Middle frontal gyrus (tissue), 1 donor: ENCODE results near the gene FHIT.

ENCODE experiments used
- DNase-seq: peaks from one replicate; pipeline ENCODE4 v3.0.0-alpha.2; 2015; ENCODE audit warnings: low spot score; ENCODE audit errors: extremely low spot score

Gene FHIT

DNA sequence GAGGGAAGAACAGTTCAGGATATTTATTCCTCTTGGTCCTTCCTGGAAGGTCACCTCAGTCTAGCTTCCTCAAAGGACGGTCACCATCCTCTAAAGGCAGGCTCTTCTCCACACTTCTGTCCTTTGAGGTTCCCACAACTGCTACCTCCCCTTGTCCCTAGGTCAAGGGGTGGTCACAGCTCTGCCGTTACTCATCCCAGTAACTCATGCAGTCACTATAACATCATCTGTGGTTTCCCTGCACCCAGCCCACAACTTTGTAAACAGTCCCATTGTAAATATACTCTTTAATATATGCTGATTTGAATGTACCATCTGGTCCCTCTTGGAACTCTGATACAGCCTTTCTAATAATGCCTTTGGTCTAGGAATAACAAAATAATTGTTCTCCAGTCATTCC, 887.4 kb downstream of the FHIT start:
- no peak for DNase-seq

DNA sequence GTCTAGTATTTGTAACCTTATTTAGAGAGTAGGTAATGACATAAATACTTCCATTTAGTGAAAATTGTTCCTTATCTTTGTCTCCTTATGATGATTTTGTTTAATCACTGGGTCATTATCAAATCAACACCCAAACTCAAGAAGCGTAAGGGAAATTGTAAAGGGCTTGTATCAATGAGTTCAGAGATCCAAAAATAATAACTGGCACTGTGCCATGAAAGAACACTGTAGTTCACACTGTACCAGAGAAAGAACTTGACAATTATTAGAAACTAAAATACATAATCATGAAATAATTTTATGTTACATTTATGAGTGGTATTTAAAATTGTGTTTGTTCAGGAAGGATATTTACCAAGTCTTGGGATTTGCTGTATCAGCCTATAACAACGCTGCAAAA, 895.4 kb downstream of the FHIT start:
- no peak for DNase-seq

DNA sequence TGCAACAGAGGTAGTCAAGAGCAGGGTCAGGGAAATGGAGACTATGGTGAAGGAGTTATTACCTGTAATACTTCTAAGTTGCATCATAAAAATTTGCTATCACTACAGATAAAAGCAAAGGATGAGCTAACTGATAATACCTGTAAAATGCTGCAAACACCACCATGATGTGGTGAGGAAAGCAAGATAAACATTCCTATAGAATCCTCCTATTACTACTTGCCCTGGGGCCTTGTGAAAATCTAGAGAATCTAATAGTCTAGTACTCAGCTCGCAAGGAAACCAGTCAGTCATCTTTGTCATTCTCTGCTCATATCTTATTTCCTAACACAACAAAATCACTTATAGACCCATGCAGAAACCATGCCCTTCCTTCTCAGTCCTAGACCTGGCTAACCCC, 899.8 kb downstream of the FHIT start:
- no peak for DNase-seq

DNA sequence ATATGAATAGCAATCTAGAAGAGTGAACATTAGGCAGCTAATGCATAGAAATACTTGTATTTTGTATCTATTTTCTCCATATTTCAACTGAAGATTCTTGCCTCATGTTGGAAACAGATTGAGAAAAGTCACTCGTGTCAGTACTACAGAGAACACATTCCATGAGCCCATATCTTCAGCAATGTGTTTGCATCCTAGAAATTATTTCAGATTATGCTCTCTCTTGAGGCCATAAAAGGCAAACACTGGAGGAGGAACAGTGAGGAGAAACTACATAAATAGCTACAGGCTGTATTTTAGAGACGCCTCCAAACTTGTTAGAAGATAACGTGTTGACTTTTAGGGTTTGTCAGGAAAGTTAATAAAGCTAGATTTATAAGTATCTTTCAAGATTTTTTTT, 906.9 kb downstream of the FHIT start:
- DNase-seq, result no peak

DNA sequence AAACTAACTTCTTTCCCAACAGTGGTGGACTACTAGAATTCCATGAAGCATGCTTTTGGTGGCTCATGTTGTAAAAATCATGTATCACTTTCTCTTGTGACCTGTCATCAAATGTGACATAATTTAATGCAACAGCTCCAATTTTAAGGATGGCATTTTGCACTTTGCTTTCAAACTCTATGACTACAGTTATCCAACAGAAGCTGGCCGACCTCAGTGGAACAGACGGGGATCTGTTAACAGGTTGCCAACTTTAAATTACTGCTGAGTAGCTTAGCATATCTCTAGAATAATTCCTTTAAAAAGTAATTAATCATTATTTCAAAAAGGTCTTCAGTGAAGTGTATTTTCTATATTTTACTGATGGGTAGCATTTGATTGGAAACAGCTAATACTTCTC, 907.4 kb downstream of the FHIT start:
- no peak for DNase-seq

DNA sequence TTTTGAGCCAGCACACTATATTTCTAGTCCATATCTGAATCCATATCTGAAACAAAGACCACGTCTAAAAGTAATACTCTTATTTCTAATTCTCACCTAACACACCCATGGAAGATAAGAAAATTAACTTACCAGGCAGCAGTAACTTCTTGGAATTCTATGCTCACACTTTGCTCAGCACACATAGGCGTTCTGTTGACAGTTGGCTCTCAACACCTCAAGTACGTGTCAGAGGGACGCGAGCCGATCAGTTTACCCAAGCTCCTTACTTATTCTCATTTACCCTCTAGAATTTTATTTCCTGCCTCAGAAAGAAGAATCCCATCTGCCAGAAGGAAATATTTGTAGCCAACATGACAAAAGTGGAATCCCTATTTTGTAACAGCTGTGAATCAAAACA, 911.9 kb downstream of the FHIT start:
- DNase-seq, result peak; percentile 7

DNA sequence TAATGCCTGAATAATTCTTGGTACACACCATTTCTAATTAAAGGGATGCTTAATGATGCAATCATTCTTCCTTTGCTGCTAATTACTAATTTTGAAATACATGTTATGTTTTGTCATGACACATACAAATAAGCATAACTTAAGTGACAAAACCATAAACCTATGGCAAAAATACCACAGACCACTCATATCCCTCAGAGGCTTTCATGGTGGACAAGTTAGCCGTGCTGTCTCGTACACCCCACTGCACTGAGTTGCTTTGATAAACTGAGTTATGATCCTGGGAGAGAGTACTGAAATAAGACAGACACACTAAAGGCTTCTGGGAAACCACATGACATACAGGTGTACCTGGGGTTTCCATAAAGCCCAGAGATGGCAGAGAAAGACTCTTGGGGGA, 913.8 kb downstream of the FHIT start:
- DNase-seq, result no peak

DNA sequence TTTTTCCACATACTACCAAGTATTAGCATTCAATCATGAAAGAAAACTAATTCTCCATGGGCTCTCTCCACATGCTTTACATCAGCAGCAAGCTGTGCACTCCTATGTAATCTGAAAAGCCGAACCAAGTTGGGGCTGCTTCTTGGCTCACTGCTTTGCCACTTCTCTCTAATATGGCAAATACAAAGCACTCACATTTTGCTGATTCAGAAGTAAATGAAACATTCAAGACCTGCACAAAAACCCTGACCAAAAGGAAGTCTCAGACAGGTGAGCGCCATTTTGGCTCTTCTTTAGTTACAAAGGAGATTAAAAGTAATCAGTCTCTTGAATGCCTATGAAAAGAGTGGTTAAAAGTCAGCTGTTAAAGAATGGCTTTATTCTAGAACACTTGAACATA, 915.2 kb downstream of the FHIT start:
- DNase-seq, result no peak

DNA sequence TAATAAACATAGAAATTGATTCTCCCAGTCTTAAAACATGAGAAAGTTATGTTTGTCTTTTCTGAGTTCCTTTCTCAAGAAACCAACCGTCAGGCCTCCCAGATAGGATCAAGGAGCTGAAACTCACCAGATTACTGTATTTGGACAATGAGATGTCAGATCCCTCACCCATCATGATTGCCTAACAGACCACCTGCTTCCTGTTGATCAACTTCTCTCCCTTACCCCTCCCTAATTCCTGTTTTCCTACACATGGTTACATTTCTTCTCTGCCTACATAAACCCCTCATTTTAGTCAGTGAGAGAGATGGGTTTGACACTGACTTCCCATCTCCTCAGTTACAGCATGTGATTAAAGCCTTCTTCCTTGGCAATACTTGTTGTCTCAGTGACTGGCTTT, 917.5 kb downstream of the FHIT start:
- DNase-seq, result no peak

DNA sequence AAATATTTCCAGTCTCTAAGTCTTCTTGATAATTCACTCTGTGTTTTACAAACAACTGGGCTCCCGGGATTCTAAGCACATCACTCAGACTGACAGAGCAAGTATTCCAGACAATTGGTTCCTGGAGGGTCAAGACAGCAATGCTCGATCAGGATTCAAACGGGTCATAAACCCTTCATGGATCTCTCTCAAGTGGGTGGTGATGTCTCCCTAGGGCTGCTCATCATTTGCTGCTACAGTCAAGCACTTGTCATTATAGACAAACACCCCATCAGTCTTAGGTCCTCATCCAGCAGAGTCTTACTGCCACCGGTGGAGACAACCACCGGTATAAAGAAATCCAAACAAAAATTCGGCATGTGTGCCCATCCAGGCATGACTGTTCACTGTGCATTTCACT, 921.1 kb downstream of the FHIT start:
- no peak for DNase-seq

DNA sequence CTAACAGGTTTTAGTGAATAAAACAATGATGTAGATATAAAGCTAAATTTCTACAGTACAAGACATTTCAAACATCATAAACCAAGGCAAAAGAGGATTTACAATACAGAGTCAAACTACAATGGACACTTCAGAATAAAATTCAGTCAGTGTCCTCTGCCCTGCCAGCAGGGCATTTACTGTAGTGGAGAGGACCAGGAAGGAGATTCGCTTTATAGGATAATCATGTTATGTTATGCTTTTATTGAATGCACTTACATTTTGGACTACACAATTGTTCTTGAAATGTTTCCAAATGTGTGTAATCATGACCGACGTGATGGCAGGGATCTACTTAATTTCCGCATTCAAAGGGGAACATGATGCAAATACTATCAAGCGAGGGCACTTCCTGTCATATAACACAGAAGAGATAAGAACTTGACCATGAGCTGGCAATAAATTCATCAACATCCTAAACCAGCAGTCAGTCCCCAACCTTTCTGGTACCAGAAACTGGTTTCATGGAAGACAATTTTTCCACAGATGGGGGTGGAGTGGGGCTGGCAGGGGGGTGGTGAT, 925.6 kb downstream of the FHIT start:
- DNase-seq, result no peak

DNA sequence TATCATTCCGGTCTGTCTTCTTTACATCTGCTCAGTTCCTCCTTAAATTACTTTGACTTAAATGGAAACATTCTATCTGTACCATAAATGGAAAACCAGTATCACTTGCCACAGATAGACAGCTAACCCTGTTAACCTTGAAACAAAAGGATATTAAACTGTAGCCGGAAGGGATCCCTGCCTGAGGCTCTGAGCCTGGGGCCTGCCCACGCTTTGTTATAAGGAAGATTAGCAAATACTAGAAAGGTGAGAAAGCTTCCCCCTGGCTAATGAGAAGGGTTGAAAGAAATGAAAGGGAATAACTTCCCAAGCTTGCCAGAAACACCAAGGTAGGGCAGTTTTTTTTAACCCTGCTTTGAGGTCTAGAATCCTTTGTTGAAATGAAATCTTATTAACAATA, 927.6 kb downstream of the FHIT start:
- no peak for DNase-seq

DNA sequence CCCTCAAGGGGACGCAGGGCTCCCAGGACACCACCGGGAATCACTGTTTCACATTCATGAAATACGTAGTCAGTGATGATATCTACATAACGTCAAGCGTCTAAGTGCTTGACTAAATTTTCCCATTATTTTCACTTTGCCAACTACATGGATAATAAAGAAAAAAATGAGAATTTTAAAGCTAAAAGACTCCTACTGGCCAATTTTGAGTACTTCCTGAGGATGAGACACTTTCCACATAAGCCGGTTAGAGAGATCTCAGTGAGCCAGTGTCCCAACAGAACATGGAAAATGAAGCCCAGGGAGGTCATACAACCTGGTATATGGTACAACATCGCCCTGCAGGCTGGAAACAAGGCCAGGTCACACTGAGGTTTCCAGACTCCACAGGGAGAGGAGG, 928.1 kb downstream of the FHIT start:
- no peak for DNase-seq

DNA sequence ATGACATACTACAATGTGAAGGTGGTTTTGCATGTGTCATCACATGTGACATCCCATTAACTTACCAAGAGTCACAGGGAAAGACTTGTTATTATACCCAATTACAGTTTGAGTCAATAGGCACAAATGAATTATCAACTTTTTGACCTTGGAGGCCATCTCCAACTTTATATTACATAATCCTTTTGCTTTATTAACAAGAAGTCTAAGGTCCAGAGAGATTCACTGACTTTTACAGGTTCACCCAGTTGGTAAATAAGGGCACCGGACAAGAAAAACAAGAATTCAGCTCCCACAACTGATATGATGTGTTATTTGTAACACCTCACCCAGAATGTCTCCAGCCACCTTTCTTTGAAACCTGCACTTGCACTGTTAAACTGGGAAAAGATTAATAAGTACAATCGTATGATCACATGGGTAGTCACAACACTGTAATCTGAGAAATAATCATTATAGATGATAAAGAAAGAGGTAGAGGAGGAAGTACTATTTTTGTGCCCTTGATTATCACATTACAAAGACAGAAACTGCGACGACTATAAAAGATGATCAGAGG, 928.9 kb downstream of the FHIT start:
- no peak for DNase-seq

DNA sequence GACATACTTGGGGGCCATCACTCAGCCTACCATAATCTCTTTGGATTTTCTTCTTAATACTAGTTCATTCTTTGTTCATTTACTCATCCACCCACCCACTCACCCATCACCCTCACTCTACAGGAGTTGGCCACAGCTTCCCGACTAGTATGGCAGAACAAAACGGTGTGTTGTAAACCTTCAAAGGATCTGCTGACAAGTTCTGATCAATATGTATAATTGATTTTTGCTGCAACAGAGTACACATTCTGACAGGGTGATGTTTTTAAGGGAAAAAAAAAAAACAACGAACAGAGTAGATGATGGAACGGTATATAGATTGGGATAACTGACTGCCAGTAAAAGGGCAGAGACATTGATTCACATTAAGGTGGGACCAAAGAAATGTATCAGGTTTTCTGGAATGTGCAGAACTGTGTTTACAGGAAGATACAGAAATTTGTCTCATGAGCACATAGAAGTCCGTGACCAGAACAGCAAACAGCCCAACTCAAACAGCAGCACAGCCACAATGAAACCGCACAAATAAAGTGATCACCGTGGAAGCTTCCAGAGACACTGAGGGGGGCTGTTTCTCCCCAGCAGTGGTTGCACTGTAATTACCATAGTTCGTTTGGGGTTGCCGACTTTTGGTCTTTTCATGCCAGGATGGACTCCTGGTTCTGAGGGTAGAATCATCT, 931.9 kb downstream of the FHIT start:
- DNase-seq, result no peak

DNA sequence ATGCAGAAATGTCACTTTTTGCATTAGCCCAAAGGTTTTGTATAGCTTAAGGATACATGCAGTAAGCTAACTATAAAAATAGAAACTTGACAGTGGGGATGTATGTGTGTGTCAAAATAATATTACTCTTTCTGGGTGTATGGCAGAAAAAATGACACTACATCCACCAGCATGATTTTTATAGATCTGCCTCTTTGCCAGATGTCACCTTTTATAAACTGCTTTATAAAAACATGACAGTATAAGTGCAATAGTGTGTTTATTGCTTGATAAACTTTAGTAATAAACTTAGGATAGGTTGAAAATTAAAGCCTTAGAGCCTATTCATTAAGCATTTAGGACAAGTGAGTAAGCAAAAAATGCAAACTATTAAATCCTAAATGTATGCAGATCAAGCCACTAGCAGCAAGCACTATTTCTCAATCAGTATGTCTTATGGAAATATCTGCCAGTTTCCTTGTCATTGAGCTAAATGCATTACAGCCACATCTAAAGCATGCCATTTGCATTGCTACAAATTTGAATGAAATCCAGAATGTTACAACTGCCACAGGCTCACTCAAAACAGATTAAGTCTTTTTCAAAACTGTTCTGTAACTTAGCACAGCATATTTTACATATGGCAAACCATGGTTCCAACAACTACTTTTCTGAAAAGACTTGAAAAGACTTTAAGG, 935.0 kb downstream of the FHIT start:
- DNase-seq, result no peak

DNA sequence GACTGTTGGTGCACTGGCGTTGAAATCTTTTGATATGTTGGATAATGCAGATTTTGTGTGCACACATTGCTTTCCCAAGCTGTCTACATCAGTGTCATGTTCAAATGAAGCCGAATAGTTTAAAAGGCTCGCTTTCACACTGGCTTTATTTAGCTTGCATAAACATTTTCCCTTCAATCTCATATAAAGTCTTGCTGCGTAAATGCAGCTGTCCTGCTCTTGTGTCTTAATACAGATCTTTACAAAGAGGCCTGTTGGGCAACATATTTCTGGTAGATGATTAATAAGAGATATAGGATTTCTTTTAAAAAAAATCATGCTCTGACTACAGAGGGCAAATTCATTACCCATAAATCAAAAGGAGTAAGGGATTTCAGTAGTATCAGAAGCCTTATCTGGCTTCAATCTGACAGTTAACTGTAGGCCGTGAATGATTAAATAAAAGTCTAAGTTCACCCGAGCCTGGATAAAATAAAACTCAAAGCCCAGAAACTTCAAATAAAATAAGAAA, 937.2 kb downstream of the FHIT start:
- no peak for DNase-seq

DNA sequence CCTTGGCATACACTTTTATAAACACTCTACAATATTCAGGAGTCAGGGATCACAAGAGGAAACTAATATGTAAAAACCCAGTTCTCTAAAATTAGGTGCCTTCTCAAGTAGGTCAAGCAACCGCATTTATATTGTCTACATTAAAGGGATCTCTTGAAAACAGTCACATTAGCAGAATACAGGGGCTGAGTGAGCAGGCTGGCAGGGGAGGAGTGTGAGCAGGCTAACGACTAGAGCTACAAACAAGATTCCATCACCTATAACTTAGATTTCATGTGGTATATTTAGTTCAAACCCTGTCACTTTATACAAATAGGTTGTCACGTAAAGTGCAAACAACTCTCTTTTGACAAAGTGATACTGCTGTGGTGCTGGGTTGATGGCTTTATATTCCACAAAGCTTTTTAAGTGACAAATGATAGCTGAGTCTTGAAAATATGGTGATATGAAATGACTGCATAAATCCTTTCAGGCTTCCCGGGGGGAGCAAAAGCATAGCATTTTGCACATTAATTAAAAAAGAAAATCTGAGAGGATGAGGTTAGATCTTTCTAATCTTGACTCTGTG, 937.9 kb downstream of the FHIT start:
- no peak for DNase-seq

DNA sequence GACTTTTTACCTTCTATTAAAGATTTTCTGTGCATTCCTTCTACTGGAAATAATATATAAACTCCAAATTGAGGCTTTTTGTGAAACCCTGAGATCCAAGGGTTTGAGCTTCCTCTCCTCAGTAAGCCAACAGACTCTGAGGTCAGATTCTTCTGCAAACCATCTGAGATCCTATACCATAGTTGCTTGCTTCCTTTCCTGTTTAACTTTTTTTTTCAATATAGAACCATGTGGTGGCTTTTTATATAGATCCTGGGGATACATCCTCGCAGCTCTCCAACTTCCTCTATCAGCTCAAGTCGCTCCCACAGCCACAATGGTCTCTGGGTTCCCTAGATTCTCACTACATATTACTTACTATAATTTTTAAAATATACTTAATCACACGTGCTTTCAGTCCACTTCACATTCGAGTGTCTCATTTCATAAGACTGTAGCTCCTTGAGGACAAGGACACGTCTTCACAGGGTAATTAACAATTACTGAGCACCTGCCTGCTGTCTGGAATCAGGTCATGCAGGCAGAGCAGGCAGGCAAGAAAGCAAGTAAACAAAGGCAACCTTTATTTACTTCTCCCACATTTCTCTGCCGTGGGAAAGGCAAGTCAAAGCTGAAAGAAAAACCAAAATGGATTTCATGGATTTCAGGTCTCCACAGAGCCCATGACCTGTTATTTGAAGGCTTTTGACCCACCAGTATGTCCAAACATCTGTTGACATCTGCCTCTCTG, 941.5 kb downstream of the FHIT start:
- DNase-seq, result no peak

DNA sequence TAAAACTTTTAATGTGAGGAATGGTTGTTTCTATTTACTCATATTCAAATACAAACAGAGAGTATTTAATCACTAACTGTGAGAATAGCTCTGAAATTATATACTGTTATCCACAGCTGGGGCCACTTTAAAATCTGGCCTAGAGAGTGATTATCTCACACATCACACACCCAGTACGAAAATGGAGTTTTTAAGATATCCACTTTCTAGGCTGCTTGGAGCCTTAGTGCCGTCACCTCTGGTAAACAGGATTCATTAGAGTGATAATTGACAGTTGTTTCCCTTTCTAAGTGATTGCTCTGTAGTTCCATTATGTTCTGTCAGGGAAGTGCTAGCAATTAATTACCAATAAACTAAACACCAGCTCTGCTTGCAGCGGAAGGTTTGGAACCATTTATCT, 942.4 kb downstream of the FHIT start:
- no peak for DNase-seq

DNA sequence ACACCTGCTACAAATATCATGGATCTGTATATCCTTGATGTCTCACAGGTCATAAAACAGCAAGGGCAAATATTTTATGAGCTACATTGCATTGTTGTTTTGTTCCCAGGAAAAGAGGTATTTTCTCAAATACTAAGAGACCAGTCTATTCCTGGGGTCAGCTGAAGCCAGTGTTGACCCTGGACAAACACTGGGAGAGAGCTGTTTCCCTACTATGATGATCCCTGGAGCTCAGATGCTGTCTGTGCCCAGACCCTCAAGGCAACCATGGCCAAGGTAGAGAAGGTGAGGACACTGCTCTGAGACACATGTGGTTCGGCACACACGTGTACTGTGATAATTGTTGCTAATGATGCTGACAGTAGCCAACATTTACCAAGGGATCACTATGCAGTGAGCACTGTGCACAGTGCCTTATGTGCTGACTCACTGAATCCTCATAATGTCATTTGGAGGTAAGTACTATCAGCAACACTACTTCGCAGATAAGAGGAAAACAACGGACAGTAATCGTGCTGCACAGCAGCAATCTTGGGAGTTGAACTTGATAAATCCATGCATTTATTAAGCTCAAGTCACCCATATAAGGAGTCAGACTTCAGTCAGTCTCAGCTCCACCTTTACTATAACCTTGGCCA, 943.6 kb downstream of the FHIT start:
- no peak for DNase-seq
